Thoracic aorta (tissue), 2 donors: ENCODE results near the gene TRIM39. TPM values are rescaled to one million over a fixed set of nuclear protein-coding genes. Genes with fewer than 3 reads are reported as not detected.

Source experiments
- ATAC-seq: fragments of 150-250 bp; one replicate; pipeline ENCODE4 v1.8.0; 2017; ENCODE audit warnings: low read depth; ENCODE audit not compliant: insufficient number of reproducible peaks, low FRiP score
- DNase-seq: peaks from one replicate; pipeline ENCODE4 v3.0.0-alpha.2; 2020; ENCODE audit warnings: low spot score
- H3K27ac ChIP-seq, 2 donors: fragments of 200-600 bp; sonication (generic); 1 replicate in 1 of 2; 2 replicates in 1 of 2; pipeline ENCODE4 v1.5.1; 2016; ENCODE audit warnings: mild to moderate bottlenecking in 2 of 2, moderate library complexity in 2 of 2
- H3K27me3 ChIP-seq: fragments of 200-600 bp; sonication (generic); replicated peaks from 2 replicates; pipeline ENCODE4 v1.6.0; 2016; ENCODE audit warnings: mild to moderate bottlenecking; ENCODE audit not compliant: insufficient read depth
- H3K36me3 ChIP-seq: fragments of 200-600 bp; sonication (generic); one replicate; pipeline ENCODE4 v1.5.1; 2016
- H3K4me1 ChIP-seq, 2 donors: fragments of 200-600 bp; sonication (generic); 1 replicate in 1 of 2; 2 replicates in 1 of 2; pipeline versions ENCODE4 v1.5.1 to v1.6.0; 2016; ENCODE audit warnings: low read depth in 2 of 2, mild to moderate bottlenecking in 1 of 2; ENCODE audit not compliant: control insufficient read depth in 1 of 2
- H3K4me3 ChIP-seq: fragments of 200-600 bp; sonication (generic); 2 replicates; pipeline ENCODE4 v1.5.1; 2016; ENCODE audit warnings: mild to moderate bottlenecking
- H3K9me3 ChIP-seq: fragments of 200-600 bp; sonication (generic); 2 replicates; pipeline ENCODE4 v1.5.1; 2016
- total RNA-seq, 2 donors: library from RNA; depleted of rRNA; stranded (reverse); fragments of >200 nt; gene quantifications; one replicate each; pipeline versions ENCODE4 v1.1.0 to v1.2.3, GENCODE V29; 2016
- TF ChIP-seq, protein P1 (sequence below): fragments of 200-600 bp; sonication (generic); IDR thresholded peaks from one replicate; pipeline ENCODE4 v1.5.1; 2019; ENCODE audit warnings: antibody characterized with exemption

The TRIM39 gene
- total RNA-seq, 2 donors from 2014 or later = 11.0 to 30.9 TPM

DNA sequence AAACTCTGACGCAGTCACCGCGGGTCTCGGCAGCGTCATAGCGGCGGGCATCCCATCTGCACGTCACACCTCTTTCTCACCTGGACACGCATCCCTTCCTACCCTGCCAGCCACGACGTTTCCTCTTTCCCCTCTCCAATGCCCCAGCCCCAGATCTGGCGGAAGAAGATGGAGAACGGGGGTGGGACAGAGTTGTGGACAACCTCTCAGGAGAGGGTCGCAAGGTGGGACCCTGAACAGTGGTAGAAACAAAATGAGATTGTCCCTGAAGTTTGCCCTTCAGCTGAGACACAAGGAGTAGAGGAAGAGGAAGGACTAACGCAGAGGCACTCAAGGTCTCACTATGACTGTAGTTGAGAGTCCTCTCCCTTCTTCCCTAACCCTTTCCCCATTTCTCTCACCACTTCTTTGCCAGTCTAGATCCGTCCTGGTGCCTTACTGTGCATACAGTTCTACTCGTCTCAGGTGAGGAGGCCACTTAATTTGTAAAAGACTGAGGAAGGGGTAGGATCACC is 562 bp downstream of the TRIM39 start:
- H3K27me3 ChIP-seq = no peaks in the 10 kb centered on the region
- no peak for ATAC-seq
- H3K4me1 ChIP-seq = peaks cover 22 to 26% of the 10 kb centered on the region in 2 donors
- peak overlapping the region; percentile 96 to 98 for H3K27ac ChIP-seq
- H3K36me3 ChIP-seq = peaks cover 27% of the 10 kb centered on the region
- DNase-seq = no peak
- TF ChIP-seq, protein P1, sequence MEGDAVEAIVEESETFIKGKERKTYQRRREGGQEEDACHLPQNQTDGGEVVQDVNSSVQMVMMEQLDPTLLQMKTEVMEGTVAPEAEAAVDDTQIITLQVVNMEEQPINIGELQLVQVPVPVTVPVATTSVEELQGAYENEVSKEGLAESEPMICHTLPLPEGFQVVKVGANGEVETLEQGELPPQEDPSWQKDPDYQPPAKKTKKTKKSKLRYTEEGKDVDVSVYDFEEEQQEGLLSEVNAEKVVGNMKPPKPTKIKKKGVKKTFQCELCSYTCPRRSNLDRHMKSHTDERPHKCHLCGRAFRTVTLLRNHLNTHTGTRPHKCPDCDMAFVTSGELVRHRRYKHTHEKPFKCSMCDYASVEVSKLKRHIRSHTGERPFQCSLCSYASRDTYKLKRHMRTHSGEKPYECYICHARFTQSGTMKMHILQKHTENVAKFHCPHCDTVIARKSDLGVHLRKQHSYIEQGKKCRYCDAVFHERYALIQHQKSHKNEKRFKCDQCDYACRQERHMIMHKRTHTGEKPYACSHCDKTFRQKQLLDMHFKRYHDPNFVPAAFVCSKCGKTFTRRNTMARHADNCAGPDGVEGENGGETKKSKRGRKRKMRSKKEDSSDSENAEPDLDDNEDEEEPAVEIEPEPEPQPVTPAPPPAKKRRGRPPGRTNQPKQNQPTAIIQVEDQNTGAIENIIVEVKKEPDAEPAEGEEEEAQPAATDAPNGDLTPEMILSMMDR = no peak
- peak overlapping the region; percentile 95 for H3K4me3 ChIP-seq
- H3K9me3 ChIP-seq = no peaks in the 10 kb centered on the region

DNA sequence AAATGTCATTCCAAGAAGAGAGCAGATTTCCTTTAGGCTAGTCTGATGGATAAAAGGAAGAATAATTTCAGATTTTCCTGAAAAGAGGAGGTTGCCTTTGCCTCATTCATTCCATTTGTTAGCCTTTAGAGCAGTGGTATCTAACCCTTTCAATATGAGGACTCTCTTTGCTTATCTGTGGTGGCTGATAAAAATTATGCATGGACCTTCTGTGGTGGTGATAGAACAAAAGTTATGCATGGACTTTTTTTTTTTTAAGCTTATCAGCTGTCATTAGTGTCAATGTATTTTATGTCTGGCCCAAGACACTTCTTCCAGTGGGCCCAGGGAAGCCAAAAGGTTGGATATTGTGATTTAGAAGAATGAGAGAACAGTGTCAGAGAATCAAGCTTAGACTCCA is 1.7 kb downstream of the TRIM39 start:
- no peaks in the 10 kb centered on the region for H3K27me3 ChIP-seq
- H3K36me3 ChIP-seq = peaks cover 27% of the 10 kb centered on the region
- peaks cover 22 to 26% of the 10 kb centered on the region in 2 donors for H3K4me1 ChIP-seq
- no peak for DNase-seq
- TF ChIP-seq, protein P1 = no peak
- no peak overlapping the region for H3K4me3 ChIP-seq
- no peaks in the 10 kb centered on the region for H3K9me3 ChIP-seq
- H3K27ac ChIP-seq = no peak overlapping the region
- no peak for ATAC-seq

- TF ChIP-seq, protein P1 = no peak
- H3K36me3 ChIP-seq = peaks cover 27% of the 10 kb centered on the region
- peaks cover 20 to 25% of the 10 kb centered on the region in 2 donors for H3K4me1 ChIP-seq
- H3K9me3 ChIP-seq = no peaks in the 10 kb centered on the region
- no peak overlapping the region for H3K4me3 ChIP-seq
- no peaks in the 10 kb centered on the region for H3K27me3 ChIP-seq
- no peak for ATAC-seq
- no peak for DNase-seq
- H3K27ac ChIP-seq = no peak overlapping the region
Observed at GRCh38 chr6:30329331-30329730, 2.6 kb downstream of the TRIM39 start.

- H3K27me3 ChIP-seq = no peaks in the 10 kb centered on the region
- peaks cover 44% of the 10 kb centered on the region for H3K36me3 ChIP-seq
- no peak overlapping the region for H3K27ac ChIP-seq
- no peaks in the 10 kb centered on the region for H3K9me3 ChIP-seq
- no peak overlapping the region for H3K4me3 ChIP-seq
- TF ChIP-seq, protein P1 = no peak
- H3K4me1 ChIP-seq = peaks cover 7 to 10% of the 10 kb centered on the region in 2 donors
- ATAC-seq (no peak), DNase-seq (no peak)
Observed at GRCh38 chr6:30331981-30332380, 5.3 kb downstream of the TRIM39 start.

DNA sequence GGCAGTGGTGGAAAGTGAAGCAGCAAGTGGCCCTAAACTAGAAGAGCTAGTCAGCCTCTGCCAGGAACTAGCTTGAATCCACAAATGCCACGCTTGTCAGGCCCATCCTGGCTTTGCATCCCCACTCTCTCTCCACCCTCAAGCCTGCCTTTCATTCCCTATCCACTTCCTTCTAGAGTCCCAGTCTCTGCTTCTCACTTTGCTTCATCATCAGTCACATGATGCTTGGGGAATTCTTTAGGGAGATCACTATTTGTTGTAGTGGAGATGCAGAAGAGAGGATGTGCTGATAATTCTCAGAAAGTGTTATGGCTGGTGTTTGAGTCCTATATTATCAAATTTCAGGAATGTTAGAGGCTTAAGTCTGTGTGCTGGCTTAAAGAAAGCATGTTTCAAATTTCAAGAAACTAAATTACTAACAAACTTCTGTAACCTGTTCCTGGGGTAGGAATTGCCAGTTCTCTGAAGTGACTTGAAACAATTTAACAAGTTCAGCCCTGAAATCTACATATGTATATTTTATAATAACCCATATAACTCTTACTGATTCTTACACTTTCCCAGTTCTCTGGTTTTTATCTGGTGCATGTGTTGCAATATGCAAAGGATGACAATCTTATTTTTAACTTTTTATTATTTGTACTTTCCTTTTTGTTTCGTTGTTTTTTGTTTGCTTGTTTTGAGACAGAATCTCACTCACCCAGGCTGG is 7.5 kb downstream of the TRIM39 start:
- Histone ChIP-seq H3K4me3 (no peak overlapping the region), H3K36me3 (peaks cover 44% of the 10 kb centered on the region), H3K9me3 (no peaks in the 10 kb centered on the region), H3K27ac (no peak overlapping the region), H3K4me1 (no peaks in the 10 kb centered on the region), H3K27me3 (no peaks in the 10 kb centered on the region)
- DNase-seq (no peak), ATAC-seq (no peak)
- TF ChIP-seq, protein P1 = no peak
